Fibroblast of lung (primary cell): ENCODE measurements around the gene SEM1.

Experiments used
- EZH2 ChIP-seq: IDR thresholded peaks from 2 replicates; pipeline ENCODE4 v1.5.1; 2012; ENCODE audit warnings: low read length, control low read depth, mild to moderate bottlenecking; ENCODE audit errors: missing control alignments
- TF ChIP-seq, protein P1 (sequence below), 2 donors: IDR thresholded peaks in 1 of 2; conservative IDR thresholded peaks in 1 of 2; 1 replicate in 1 of 2; 2 replicates in 1 of 2; pipeline ENCODE4 v1.5.1; 2011 to 2012; ENCODE audit warnings: low read length in 2 of 2, control low read depth in 1 of 2, inconsistent platforms in 1 of 2, low read depth in 1 of 2, mild to moderate bottlenecking in 1 of 2

- TF ChIP-seq, protein P1, sequence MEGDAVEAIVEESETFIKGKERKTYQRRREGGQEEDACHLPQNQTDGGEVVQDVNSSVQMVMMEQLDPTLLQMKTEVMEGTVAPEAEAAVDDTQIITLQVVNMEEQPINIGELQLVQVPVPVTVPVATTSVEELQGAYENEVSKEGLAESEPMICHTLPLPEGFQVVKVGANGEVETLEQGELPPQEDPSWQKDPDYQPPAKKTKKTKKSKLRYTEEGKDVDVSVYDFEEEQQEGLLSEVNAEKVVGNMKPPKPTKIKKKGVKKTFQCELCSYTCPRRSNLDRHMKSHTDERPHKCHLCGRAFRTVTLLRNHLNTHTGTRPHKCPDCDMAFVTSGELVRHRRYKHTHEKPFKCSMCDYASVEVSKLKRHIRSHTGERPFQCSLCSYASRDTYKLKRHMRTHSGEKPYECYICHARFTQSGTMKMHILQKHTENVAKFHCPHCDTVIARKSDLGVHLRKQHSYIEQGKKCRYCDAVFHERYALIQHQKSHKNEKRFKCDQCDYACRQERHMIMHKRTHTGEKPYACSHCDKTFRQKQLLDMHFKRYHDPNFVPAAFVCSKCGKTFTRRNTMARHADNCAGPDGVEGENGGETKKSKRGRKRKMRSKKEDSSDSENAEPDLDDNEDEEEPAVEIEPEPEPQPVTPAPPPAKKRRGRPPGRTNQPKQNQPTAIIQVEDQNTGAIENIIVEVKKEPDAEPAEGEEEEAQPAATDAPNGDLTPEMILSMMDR (conservative IDR thresholded peaks at IDR 0.05 in 1 of 2, IDR thresholded peaks at IDR 0.05 in 1 of 2; ENCODE audit: low read depth in 1 of 2, low read length in 2 of 2) = no peak
- no peak for TF ChIP-seq EZH2
Observed at GRCh38 chr7:96737545-96738050, 28.0 kb upstream of the SEM1 start.
